Neural cell (in vitro differentiated cells): ENCODE measurements around the gene VPS41. TPM values are rescaled to one million over a fixed set of nuclear protein-coding genes. Genes with fewer than 3 reads are reported as not detected.

Experiments used
- H2AFZ ChIP-seq: fragments of 200-600, 300-800 bp; sonication (generic), shearing (Covaris generic); 2 replicates; pipeline ENCODE4 v1.6.0; 2014; ENCODE audit warnings: low read depth, mild to moderate bottlenecking, antibody characterized with exemption, low read length, moderate library complexity
- H3F3A ChIP-seq: fragments of 200-600 bp; shearing (Covaris generic); 2 replicates; pipeline ENCODE4 v1.6.1; 2016; ENCODE audit warnings: mild to moderate bottlenecking, moderate library complexity, mixed read lengths, antibody characterized with exemption, low read length; ENCODE audit not compliant: insufficient read depth, poor library complexity, severe bottlenecking
- H3K27ac ChIP-seq: fragments of 200-600, 300-800 bp; sonication (generic), shearing (Covaris generic); 2 replicates; pipeline ENCODE4 v1.5.1; 2014; ENCODE audit warnings: mild to moderate bottlenecking, low read length, moderate library complexity
- H3K27me3 ChIP-seq: fragments of 300-800, 200-600 bp; sonication (generic), shearing (Covaris generic); 2 replicates; pipeline ENCODE4 v1.6.0; 2014; ENCODE audit warnings: mild to moderate bottlenecking, low read depth, low read length, moderate library complexity; ENCODE audit not compliant: insufficient read depth
- H3K36me3 ChIP-seq: fragments of 300-800, 200-600 bp; sonication (generic), shearing (Covaris generic); 2 replicates; pipeline ENCODE4 v1.5.1; 2014; ENCODE audit warnings: mild to moderate bottlenecking, antibody characterized with exemption, low read length, moderate library complexity; ENCODE audit not compliant: insufficient read depth
- H3K4me2 ChIP-seq: fragments of 300-800, 200-600 bp; sonication (generic), shearing (Covaris generic); 2 replicates; pipeline ENCODE4 v1.6.0; 2014; ENCODE audit warnings: mild to moderate bottlenecking, low read length
- H3K4me3 ChIP-seq: fragments of 300-800, 200-600 bp; sonication (generic), shearing (Covaris generic); 2 replicates; pipeline ENCODE4 v1.5.1; 2014; ENCODE audit warnings: mild to moderate bottlenecking, low read length, moderate library complexity
- H3K79me2 ChIP-seq: fragments of 200-600 bp; shearing (Covaris generic); replicated peaks from 2 replicates; pipeline ENCODE4 v1.6.0; 2014; ENCODE audit warnings: mild to moderate bottlenecking, low read length, moderate library complexity; ENCODE audit not compliant: insufficient read depth
- H3K9ac ChIP-seq: fragments of 300-800, 200-600 bp; sonication (generic), shearing (Covaris generic); 2 replicates; pipeline ENCODE4 v1.6.1; 2016; ENCODE audit warnings: mild to moderate bottlenecking, low read length, mixed read lengths
- H3K9me2 ChIP-seq: fragments of 200-600 bp; shearing (Covaris generic); 2 replicates; pipeline ENCODE4 v1.6.1; 2016; ENCODE audit warnings: mild to moderate bottlenecking, low read length, mixed read lengths; ENCODE audit not compliant: insufficient read depth
- H3K9me3 ChIP-seq: fragments of 200-600, 300-800 bp; sonication (generic), shearing (Covaris generic); 2 replicates; pipeline ENCODE4 v1.6.1; 2016; ENCODE audit warnings: mild to moderate bottlenecking, mixed run types, low read length, moderate library complexity, mixed read lengths
- H4K20me1 ChIP-seq: fragments of 200-600 bp; shearing (Covaris generic); 2 replicates; pipeline ENCODE4 v1.6.1; 2016; ENCODE audit warnings: mild to moderate bottlenecking, mixed run types; ENCODE audit not compliant: insufficient read depth
- CTCF ChIP-seq: fragments of 450-650 bp; IDR thresholded peaks from 2 replicates; pipeline ENCODE4 v1.5.1; 2014; ENCODE audit warnings: antibody characterized with exemption, mild to moderate bottlenecking, moderate library complexity; ENCODE audit not compliant: poor library complexity, severe bottlenecking
- EP300 ChIP-seq: fragments of 450-650 bp; conservative IDR thresholded peaks from 2 replicates; pipeline ENCODE4 v1.6.1; 2014; ENCODE audit warnings: antibody characterized with exemption, mild to moderate bottlenecking, moderate library complexity; ENCODE audit not compliant: poor library complexity, severe bottlenecking
- EZH2 ChIP-seq: fragments of 200-600, 300-800 bp; shearing (Covaris generic), sonication (generic); IDR thresholded peaks from 2 replicates; pipeline ENCODE4 v1.6.1; 2014; ENCODE audit warnings: antibody characterized with exemption, low read length, borderline replicate concordance, mild to moderate bottlenecking; ENCODE audit not compliant: insufficient read depth, poor library complexity, severe bottlenecking
- MXI1 ChIP-seq: fragments of 450-650 bp; conservative IDR thresholded peaks from 2 replicates; pipeline ENCODE4 v1.6.1; 2014; ENCODE audit warnings: antibody characterized with exemption, mild to moderate bottlenecking; ENCODE audit not compliant: poor library complexity, severe bottlenecking
- POLR2AphosphoS5 ChIP-seq: IDR thresholded peaks from 2 replicates; pipeline ENCODE4 v1.6.1; 2012
- RAD21 ChIP-seq: fragments of 450-650 bp; conservative IDR thresholded peaks from 2 replicates; pipeline ENCODE4 v1.6.1; 2014; ENCODE audit warnings: antibody characterized with exemption, mild to moderate bottlenecking, moderate library complexity
- REST ChIP-seq: IDR thresholded peaks from 2 replicates; pipeline ENCODE4 v1.6.1; 2012; ENCODE audit warnings: borderline replicate concordance
- SMC3 ChIP-seq: fragments of 450-650 bp; conservative IDR thresholded peaks from 2 replicates; pipeline ENCODE4 v1.6.1; 2014; ENCODE audit warnings: antibody characterized with exemption, mild to moderate bottlenecking, moderate library complexity; ENCODE audit not compliant: poor library complexity
- TAF1 ChIP-seq: IDR thresholded peaks from 2 replicates; pipeline ENCODE4 v1.6.1; 2012; ENCODE audit warnings: low read depth
- polyA plus RNA-seq: library from polyadenylated mRNA; depleted of rRNA; stranded (reverse); fragments of >200 nt; gene quantifications from 2 replicates; pipeline ENCODE4 v1.2.3, GENCODE V29; 2014

The VPS41 gene
- polyA plus RNA-seq, 1 donor from 2014 or later: 64.0 TPM

- Histone ChIP-seq H3F3A (no peaks in the 10 kb centered on the region), H3K4me3 (no peak overlapping the region), H2AFZ (no peak overlapping the region), H3K4me2 (no peak overlapping the region), H3K27me3 (no peaks in the 10 kb centered on the region), H3K27ac (no peak overlapping the region), H4K20me1 (no peaks in the 10 kb centered on the region), H3K9ac (no peak overlapping the region), H3K36me3 (no peaks in the 10 kb centered on the region), H3K79me2 (no peaks in the 10 kb centered on the region), H3K9me3 (no peaks in the 10 kb centered on the region), H3K9me2 (no peaks in the 10 kb centered on the region)
- TF ChIP-seq MXI1 (no peak), RAD21 (no peak), POLR2AphosphoS5 (no peak), REST (no peak), CTCF (no peak), TAF1 (no peak), EP300 (no peak), EZH2 (no peak), SMC3 (no peak)
Observed at GRCh38 chr7:38700116-38700515, 208.9 kb downstream of the VPS41 start.

GRCh38 chr7:38699471-38699870, 209.5 kb downstream of the VPS41 start:
- TF ChIP-seq POLR2AphosphoS5 (no peak), REST (no peak), TAF1 (no peak), EP300 (no peak), CTCF (no peak), RAD21 (no peak), MXI1 (no peak), SMC3 (no peak), EZH2 (no peak)
- no peak overlapping the region for H3K4me2 ChIP-seq
- no peak overlapping the region for H3K4me3 ChIP-seq
- H2AFZ ChIP-seq: no peak overlapping the region
- H3K27ac ChIP-seq: no peak overlapping the region
- H3K27me3 ChIP-seq: no peaks in the 10 kb centered on the region
- H3F3A ChIP-seq: no peaks in the 10 kb centered on the region
- H3K36me3 ChIP-seq: no peaks in the 10 kb centered on the region
- H4K20me1 ChIP-seq: no peaks in the 10 kb centered on the region
- H3K9ac ChIP-seq: no peak overlapping the region
- no peaks in the 10 kb centered on the region for H3K9me3 ChIP-seq
- H3K9me2 ChIP-seq: no peaks in the 10 kb centered on the region
- no peaks in the 10 kb centered on the region for H3K79me2 ChIP-seq
